Measurements from ENCODE around the gene NADSYN1.

DNA sequence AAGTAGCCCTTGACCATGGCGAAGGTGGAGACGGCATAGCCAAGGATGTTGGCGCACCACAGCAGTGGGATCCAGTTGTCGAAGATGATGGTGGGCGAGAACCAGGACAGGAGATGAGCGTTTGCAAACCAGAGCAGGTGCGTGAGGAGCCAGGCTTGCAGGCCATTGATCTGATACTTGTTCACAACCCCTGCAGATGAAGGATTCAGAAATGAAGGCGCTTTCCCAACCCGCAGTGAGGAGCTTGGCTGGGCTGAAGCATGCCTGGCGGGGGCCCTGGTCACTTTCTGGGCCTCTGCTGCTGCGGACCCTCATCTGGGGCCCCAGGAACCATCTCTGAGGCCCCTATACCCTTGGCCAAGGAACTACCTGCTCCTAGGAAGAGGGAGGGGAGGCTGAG is 11.8 kb upstream of the NADSYN1 start:
- no peak for TF ChIP-seq EZH2 (IDR thresholded peaks at IDR 0.05; ENCODE audit: insufficient read depth, poor library complexity, severe bottlenecking)
- TF ChIP-seq EZH2phosphoT487 (IDR thresholded peaks at IDR 0.05; ENCODE audit: insufficient read depth, low read depth) = no peak
